GM19395 (cell line): ENCODE measurements around the gene APOA4.

ENCODE experiments used
- ATAC-seq: cut with Tn5 transposase; IDR thresholded peaks from one replicate; pipeline ENCODE4 v1.9.1; 2021; ENCODE audit warnings: mild to moderate bottlenecking, moderate library complexity; ENCODE audit not compliant: unreplicated experiment

APOA4 gene

DNA sequence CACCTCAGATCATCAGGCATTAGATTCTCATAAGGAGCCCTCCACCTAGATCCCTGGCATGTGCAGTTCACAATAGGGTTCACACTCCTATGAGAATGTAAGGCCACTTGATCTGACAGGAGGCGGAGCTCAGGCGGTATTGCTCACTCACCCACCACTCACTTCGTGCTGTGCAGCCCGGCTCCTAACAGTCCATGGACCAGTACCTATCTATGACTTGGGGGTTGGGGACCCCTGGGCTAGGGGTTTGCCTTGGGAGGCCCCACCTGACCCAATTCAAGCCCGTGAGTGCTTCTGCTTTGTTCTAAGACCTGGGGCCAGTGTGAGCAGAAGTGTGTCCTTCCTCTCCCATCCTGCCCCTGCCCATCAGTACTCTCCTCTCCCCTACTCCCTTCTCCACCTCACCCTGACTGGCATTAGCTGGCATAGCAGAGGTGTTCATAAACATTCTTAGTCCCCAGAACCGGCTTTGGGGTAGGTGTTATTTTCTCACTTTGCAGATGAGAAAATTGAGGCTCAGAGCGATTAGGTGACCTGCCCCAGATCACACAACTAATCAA is 8.8 kb upstream of the APOA4 start:
- no peak for ATAC-seq

DNA sequence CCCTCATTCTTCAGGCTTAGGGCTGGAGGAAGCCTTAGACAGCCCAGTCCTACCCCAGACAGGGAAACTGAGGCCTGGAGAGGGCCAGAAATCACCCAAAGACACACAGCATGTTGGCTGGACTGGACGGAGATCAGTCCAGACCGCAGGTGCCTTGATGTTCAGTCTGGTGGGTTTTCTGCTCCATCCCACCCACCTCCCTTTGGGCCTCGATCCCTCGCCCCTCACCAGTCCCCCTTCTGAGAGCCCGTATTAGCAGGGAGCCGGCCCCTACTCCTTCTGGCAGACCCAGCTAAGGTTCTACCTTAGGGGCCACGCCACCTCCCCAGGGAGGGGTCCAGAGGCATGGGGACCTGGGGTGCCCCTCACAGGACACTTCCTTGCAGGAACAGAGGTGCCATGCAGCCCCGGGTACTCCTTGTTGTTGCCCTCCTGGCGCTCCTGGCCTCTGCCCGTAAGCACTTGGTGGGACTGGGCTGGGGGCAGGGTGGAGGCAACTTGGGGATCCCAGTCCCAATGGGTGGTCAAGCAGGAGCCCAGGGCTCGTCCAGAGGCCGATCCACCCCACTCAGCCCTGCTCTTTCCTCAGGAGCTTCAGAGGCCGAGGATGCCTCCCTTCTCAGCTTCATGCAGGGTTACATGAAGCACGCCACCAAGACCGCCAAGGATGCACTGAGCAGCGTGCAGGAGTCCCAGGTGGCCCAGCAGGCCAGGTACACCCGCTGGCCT is 7.2 kb upstream of the APOA4 start:
- no peak for ATAC-seq

DNA sequence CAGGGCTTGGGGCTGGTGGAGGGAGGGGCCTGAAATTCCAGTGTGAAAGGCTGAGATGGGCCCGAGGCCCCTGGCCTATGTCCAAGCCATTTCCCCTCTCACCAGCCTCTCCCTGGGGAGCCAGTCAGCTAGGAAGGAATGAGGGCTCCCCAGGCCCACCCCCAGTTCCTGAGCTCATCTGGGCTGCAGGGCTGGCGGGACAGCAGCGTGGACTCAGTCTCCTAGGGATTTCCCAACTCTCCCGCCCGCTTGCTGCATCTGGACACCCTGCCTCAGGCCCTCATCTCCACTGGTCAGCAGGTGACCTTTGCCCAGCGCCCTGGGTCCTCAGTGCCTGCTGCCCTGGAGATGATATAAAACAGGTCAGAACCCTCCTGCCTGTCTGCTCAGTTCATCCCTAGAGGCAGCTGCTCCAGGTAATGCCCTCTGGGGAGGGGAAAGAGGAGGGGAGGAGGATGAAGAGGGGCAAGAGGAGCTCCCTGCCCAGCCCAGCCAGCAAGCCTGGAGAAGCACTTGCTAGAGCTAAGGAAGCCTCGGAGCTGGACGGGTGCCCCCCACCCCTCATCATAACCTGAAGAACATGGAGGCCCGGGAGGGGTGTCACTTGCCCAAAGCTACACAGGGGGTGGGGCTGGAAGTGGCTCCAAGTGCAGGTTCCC is 6.5 kb upstream of the APOA4 start, which contains the start of gene APOC3:
Gene APOC3, plus strand, starts transcription at position 383 of the 659 bp plus-strand sequence. CDS start 676 bp downstream, outside the sequence.
- no peak for ATAC-seq

DNA sequence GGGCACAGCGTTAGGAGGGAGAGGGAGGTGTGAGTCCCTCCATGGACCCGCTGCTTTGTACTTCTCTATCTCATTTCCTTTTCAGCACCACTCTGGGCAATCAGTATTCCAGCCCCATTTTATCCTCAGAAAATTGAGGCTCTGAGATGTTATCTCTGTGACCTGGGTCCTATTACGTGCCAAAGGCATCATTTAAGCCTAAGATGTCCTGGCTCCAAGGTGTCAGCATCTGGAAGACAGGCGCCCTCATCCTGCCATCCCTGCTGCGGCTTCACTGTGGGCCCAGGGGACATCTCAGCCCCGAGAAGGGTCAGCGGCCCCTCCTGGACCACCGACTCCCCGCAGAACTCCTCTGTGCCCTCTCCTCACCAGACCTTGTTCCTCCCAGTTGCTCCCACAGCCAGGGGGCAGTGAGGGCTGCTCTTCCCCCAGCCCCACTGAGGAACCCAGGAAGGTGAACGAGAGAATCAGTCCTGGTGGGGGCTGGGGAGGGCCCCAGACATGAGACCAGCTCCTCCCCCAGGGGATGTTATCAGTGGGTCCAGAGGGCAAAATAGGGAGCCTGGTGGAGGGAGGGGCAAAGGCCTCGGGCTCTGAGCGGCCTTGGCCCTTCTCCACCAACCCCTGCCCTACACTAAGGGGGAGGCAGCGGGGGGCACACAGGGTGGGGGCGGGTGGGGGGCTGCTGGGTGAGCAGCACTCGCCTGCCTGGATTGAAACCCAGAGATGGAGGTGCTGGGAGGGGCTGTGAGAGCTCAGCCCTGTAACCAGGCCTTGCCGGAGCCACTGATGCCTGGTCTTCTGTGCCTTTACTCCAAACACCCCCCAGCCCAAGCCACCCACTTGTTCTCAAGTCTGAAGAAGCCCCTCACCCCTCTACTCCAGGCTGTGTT is 5.8 kb upstream of the APOA4 start:
- no peak for ATAC-seq

DNA sequence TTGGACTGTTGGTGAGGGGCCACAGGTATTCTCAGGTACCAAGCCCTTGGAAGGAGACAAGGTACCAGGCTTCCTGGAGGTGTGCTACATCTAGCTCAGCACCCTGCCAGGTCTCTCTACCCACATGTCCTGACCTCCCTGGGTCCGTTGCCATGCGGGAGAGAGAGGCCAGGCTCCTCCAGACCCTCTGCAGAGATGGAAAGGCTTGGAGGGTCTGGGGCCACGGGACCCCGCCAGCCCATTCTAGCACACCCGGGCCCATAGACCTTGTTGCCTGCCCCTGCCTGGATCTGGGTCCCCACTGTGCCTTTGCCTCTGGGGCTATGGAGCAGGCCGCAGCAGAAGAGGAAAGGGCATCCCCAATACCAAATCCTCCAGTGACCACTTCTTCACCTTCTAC is 4.4 kb upstream of the APOA4 start:
- ATAC-seq: no peak

- ATAC-seq: no peak
These were observed 3.8 kb upstream of the APOA4 start for GRCh38 chr11:116826751-116827431.

DNA sequence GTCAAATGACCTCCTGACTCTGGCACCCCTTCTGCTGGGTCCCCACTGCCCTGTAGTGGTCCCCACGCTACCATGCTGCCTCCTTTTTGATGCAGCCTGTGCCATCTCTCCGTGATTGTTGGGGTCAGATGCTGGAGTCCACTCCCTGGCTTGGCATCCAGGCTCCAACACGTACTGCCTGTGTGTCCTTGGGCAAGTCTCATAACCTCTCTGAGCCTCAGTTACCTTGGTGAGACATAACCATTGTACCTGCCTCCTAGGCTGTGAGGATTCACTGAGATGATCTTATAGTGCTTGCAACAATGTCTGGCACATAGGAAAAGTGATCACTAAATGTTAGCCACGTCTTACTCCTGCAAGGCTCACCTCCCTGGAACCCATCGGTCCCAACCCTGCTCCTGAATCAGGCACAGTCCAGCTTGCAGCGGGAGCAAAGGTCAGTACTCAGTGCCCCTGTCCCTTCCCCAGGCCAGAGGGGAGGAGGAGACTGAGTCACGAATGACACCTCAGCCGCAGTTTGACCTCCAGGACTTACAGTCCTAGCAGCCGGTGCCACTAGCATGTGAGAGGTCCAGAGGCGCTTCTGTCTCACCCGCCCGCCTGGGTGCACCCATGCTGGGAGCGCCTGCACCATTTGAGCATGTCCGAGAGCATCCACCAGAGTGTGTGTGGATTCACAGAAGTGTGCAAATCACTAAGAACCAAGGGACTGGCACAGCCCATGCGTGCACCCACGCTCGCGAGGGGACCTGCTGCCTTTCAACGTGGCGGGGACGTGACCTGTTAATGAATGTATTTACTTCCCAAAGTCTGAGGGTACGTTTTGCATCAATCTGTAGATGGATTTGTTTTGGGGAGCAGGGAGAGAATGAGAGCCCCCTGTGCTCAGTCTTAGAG is 3.0 kb upstream of the APOA4 start:
- no peak for ATAC-seq

DNA sequence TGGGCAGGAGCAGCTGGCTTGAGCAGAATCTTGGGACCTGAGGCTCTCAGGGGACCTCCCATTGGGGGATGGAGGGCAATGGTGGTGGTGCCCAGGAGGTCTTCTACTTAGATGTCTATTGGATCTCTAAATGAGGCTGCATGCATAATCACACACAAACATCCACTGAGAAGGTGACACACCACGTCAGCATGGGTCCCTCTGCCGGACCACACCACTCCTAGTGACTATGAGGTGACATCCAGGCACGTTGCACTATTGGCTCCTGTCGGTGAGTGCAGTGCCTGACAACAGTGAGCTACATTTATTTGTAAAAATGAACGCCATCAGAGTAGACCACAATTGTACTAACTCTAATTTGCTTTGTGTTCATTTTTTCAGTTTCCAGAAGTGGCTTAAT is 2.3 kb upstream of the APOA4 start:
- no peak for ATAC-seq

GRCh38 chr11:116822575-116822974 is 529 bp downstream of the APOA4 start:
- no peak for ATAC-seq

- no peak for ATAC-seq
These were observed 1.8 kb downstream of the APOA4 start for GRCh38 chr11:116821050-116821918.

- ATAC-seq: no peak
These were observed 4.1 kb downstream of the APOA4 start for GRCh38 chr11:116819049-116819448.

GRCh38 chr11:116814502-116814901 is 8.6 kb downstream of the APOA4 start:
- ATAC-seq: no peak

GRCh38 chr11:116813781-116814471 is 9.2 kb downstream of the APOA4 start:
- no peak for ATAC-seq

- ATAC-seq: no peak
These were observed 9.9 kb downstream of the APOA4 start for GRCh38 chr11:116813170-116813569.

DNA sequence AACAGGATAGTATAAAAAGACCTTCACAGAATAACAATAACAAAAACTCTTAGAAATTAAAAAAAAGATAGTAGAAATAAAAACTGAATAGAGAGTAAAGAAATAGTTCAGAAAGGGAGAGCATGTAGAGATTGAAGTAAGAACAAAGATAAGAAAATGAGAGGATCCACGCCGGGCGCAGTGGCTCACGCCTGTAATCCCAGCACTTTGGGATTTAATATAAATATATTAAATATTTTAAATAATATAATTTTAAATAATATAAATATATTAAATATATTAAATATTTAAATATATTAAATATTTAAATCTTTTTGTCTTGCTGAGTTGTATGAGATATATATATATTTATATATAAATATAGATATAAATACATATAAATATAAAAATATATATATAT is 11.0 kb downstream of the APOA4 start:
- ATAC-seq: no peak

- ATAC-seq: no peak
These were observed 11.9 kb downstream of the APOA4 start for GRCh38 chr11:116811194-116811593.

DNA sequence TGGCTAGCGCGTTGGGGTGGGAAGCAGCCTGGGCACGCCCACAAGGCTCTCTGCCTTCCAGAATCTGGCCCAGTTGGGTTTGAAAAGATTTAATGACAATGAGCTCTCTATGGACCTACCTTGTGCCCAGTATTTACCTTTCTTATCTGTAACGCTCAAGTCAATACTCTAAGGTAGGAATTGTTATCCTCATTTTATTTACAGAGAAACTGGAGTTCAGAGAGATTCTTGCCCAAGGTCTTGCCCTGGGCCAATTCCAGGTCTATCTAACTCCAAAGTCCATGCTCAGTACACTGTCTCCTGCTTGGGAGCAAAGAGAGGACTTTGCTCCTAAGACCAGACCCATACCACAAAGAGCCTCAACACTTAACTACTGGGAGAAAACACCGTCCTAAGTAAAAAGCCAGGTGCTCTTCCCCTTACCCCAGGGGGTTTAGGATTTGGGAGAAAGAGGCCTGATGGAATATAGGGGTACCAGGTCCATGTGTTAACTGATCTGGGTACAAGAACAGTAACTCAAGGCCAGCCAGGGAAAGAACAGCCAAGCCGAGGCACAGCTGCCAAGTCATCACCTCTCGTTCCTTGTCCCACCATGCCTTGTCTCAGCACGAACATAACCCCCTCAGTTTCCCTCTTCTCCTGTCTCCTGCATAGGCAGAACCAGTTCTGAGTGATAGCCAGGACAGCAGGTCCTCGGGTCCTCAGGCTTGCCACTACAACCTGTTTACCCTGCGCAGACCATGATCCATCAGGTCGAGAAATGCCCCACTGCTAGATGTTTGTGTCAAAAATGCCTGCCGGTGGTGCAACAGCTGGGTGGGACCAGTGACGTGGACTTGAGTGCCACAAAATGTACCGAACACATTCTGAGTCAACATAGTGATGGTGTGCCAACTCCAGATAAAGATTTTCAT is 14.6 kb downstream of the APOA4 start:
- no peak for ATAC-seq
